Mononuclear cell (primary cell): Measurements from ENCODE around the gene IQGAP2. TPM values are rescaled to one million over a fixed set of nuclear protein-coding genes. Genes with fewer than 3 reads are reported as not detected.

Experiments
- H3K27me3 ChIP-seq: 2 replicates; pipeline ENCODE4 v1.6.0; 2011; ENCODE audit warnings: low read length, control low read depth; ENCODE audit not compliant: insufficient read depth
- H3K4me1 ChIP-seq: 2 replicates; pipeline ENCODE4 v1.5.1; 2011; ENCODE audit warnings: mild to moderate bottlenecking, low read length, control low read depth; ENCODE audit not compliant: insufficient read depth
- H3K4me3 ChIP-seq: 2 replicates; pipeline ENCODE4 v1.5.1; 2011; ENCODE audit warnings: mild to moderate bottlenecking, low read length, moderate library complexity
- H3K9me3 ChIP-seq: 2 replicates; pipeline ENCODE4 v1.5.1; 2011; ENCODE audit warnings: low read depth, mild to moderate bottlenecking, control low read depth, low read length
- total RNA-seq: library from RNA; depleted of rRNA; stranded (reverse); fragments of >200 nt; gene quantifications from one replicate; pipeline ENCODE4 v1.2.3, GENCODE V29; 2012

IQGAP2 gene
- total RNA-seq, 1 donor: 75.0 TPM

GRCh38 chr5:76469656-76470290 is 66.7 kb downstream of the IQGAP2 start:
- Histone ChIP-seq H3K4me1 (peaks cover 64% of the 10 kb centered on the region), H3K4me3 (no peak overlapping the region)

DNA sequence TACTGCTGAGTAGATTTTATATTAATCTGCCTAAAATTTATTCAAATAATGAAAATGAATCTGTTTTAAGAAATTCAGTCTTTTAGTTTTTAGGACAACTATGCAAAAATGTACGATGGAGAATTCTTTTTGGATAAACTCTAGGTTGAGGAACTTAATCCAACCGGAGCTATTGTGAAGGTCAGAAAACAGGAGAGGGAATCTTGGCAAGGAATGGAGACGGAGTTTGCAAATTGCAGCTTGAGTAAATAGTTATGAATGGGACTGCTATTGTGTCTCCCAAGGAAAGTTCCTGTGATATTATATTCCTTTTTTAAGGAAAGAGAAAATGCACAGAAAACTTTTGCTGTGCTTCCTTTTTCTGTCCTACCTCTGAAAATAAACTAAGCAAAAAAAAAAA is 67.9 kb downstream of the IQGAP2 start:
- no peaks in the 10 kb centered on the region for H3K27me3 ChIP-seq
- peaks cover 64% of the 10 kb centered on the region for H3K4me1 ChIP-seq
- H3K4me3 ChIP-seq: no peak overlapping the region
- H3K9me3 ChIP-seq: no peaks in the 10 kb centered on the region

More at GRCh38 chr5:76469656-76470290, 66.7 kb downstream of the IQGAP2 start:
- no peaks in the 10 kb centered on the region for H3K9me3 ChIP-seq
- H3K27me3 ChIP-seq: no peaks in the 10 kb centered on the region

DNA sequence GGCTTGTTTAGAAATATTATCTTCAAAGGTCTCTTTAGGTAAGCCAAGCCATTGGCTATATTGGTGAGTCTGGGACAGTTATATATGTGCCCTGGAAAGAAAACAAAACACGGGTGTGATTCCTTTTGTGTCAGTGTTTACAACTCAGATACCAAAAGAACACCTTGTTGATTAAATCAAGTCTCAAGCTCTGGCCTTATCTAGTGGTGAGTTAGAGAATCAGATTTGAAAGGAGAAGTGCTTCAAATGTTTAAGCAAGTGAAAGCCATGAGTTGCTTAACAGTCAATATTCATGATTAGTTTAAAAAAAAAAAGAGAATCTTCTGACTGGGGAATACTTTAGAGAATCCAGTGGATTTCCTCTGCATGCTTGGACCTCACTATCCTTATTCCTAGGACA is 68.3 kb downstream of the IQGAP2 start:
- no peaks in the 10 kb centered on the region for H3K27me3 ChIP-seq
- H3K4me1 ChIP-seq: peaks cover 64% of the 10 kb centered on the region
- no peak overlapping the region for H3K4me3 ChIP-seq

DNA sequence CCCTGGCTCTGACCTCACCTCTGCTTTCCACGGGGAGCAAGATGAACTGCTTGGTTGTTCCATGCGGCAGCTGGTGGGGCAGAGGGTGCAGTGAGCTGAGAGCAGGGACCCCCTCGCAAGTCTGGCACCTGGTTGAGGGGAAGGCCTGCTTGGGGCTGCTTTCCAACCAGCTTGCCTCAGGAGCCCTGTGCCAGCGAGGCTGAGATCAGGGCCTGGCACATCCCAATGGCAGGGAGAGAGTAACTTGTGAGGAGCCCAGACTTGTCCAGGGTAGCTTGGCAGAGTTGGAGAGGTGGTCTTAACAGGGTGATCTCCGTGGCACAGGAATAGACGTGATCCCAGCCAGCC is 68.9 kb downstream of the IQGAP2 start:
- Histone ChIP-seq H3K9me3 (no peaks in the 10 kb centered on the region), H3K4me1 (peaks cover 61% of the 10 kb centered on the region), H3K4me3 (no peak overlapping the region), H3K27me3 (no peaks in the 10 kb centered on the region)

More for the DNA sequence above, 68.3 kb downstream of the IQGAP2 start:
- no peaks in the 10 kb centered on the region for H3K9me3 ChIP-seq

GRCh38 chr5:76472335-76473008 is 69.4 kb downstream of the IQGAP2 start:
- Histone ChIP-seq H3K9me3 (no peaks in the 10 kb centered on the region), H3K4me3 (no peak overlapping the region), H3K27me3 (no peaks in the 10 kb centered on the region), H3K4me1 (peaks cover 59% of the 10 kb centered on the region)

DNA sequence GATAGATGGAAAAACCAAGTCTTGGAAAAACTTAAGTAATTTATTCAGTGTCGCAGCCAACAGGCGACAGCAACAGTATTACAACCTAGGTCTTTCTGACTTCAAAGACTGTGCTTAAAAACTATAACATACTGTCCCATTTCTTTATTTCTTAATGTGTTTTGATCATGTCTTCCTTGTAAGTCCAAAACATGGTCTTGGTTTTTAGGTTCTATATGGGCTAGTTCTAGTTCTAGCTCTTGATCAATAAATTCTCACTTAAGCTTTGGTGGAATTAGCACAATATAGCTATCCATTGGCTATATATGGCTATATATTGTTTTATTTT is 69.9 kb downstream of the IQGAP2 start:
- Histone ChIP-seq H3K27me3 (no peaks in the 10 kb centered on the region), H3K9me3 (no peaks in the 10 kb centered on the region), H3K4me3 (no peak overlapping the region), H3K4me1 (peaks cover 59% of the 10 kb centered on the region)

- Histone ChIP-seq H3K9me3 (no peaks in the 10 kb centered on the region), H3K4me3 (no peak overlapping the region), H3K27me3 (no peaks in the 10 kb centered on the region), H3K4me1 (peaks cover 52% of the 10 kb centered on the region)
These were observed 70.6 kb downstream of the IQGAP2 start for GRCh38 chr5:76473661-76474060.

DNA sequence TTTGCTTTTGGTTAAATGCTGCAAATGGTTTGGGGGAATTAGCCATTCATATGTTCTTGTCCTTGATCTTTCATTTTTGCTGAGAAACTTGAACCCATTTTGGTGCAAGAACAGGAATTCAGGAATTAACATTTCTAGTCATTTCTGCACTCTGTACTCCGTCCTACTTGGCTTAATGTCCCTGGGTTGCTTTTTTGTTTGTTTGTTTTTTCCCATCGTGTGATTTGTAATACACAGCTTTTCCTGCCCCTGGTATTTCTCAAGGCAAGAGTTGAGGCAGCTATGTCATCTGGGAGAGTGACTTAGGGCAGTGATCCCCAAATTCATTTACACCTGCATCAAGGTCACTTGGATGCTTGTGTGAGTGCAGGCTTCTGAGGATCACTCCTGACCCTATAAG is 71.3 kb downstream of the IQGAP2 start:
- Histone ChIP-seq H3K27me3 (no peaks in the 10 kb centered on the region), H3K4me3 (no peak overlapping the region), H3K9me3 (no peaks in the 10 kb centered on the region), H3K4me1 (peaks cover 52% of the 10 kb centered on the region)

- H3K9me3 ChIP-seq: no peaks in the 10 kb centered on the region
- H3K4me1 ChIP-seq: peaks cover 52% of the 10 kb centered on the region
- no peak overlapping the region for H3K4me3 ChIP-seq
- H3K27me3 ChIP-seq: no peaks in the 10 kb centered on the region
These were observed 72.3 kb downstream of the IQGAP2 start for GRCh38 chr5:76475385-76475784.

DNA sequence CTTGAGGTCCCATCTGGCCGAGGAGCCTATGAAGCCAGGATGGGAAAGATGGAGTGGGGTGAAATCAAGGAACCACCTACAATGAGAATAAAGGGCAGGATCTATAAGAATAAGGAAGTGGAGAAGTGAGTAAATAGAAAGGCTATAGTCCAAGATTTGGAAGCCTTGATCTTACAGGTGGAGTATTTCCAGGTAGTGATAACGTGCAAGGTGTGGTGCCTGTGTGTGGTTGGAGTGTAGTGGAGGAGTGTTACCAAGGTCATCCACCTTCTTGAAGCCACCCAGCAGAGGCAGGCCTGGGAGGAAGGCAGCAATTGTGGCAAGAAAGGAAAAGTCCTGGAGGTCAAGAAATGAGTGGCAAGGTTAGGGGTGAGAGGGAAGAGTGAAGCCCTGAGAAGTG is 72.9 kb downstream of the IQGAP2 start:
- Histone ChIP-seq H3K9me3 (no peaks in the 10 kb centered on the region), H3K4me1 (peaks cover 49% of the 10 kb centered on the region), H3K4me3 (no peak overlapping the region), H3K27me3 (no peaks in the 10 kb centered on the region)

DNA sequence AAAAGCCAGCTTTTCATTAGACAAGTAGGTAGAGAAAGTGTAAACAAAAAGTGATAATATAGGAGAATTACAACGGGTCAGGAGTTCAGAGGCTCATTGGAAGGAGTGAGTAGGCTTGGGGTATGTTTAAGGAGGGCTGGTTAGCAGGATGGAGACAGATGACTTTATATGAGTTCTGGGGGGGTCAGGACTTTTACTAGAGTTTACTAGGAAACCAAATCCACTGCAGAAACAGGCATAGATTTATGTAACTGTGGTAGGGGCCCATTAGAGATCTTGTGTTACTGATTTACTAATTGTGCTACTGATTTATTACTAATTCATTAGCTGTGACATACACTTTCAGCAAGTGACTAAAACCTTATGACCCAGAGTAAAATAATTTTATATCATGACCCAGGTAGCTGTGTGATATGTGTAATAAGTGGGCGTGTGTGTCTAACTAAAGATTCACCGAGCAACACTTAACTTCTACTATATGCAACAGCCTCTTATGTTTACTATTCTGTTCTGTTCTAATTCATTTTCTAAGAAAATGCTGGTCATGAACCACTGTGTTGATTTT is 73.5 kb downstream of the IQGAP2 start:
- H3K9me3 ChIP-seq: no peaks in the 10 kb centered on the region
- no peak overlapping the region for H3K4me3 ChIP-seq
- H3K27me3 ChIP-seq: no peaks in the 10 kb centered on the region
- H3K4me1 ChIP-seq: peaks cover 44% of the 10 kb centered on the region

GRCh38 chr5:76477061-76477460 is 74.0 kb downstream of the IQGAP2 start:
- Histone ChIP-seq H3K27me3 (no peaks in the 10 kb centered on the region), H3K4me3 (no peak overlapping the region), H3K9me3 (no peaks in the 10 kb centered on the region), H3K4me1 (peaks cover 39% of the 10 kb centered on the region)

GRCh38 chr5:76477571-76477970 is 74.5 kb downstream of the IQGAP2 start:
- H3K4me3 ChIP-seq: no peak overlapping the region
- peaks cover 34% of the 10 kb centered on the region for H3K4me1 ChIP-seq
- no peaks in the 10 kb centered on the region for H3K27me3 ChIP-seq
- H3K9me3 ChIP-seq: no peaks in the 10 kb centered on the region

DNA sequence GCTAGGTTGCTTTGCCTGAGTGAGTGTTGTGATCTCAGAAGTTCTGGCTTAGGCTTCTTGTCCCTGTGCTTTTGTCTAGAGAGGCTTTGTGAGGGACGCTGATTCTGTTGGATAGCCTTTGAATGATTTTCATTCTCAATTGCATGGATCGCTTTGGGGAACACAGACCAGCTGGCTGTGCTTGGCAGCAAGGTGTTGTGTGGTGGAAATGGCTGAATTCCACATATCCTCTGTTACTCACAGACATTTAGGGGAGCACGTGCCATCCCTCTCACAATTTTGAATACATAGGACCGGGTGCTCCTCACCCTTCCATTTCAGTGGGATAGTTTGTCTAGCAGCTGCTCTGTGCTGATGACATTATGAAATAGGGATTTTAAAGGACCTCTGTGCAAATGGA is 76.2 kb downstream of the IQGAP2 start:
- Histone ChIP-seq H3K4me3 (no peak overlapping the region), H3K4me1 (peaks cover 19% of the 10 kb centered on the region), H3K27me3 (no peaks in the 10 kb centered on the region), H3K9me3 (no peaks in the 10 kb centered on the region)

GRCh38 chr5:76479973-76480667 is 77.0 kb downstream of the IQGAP2 start:
- H3K4me1 ChIP-seq: peaks cover 16% of the 10 kb centered on the region
- H3K9me3 ChIP-seq: no peaks in the 10 kb centered on the region
- no peak overlapping the region for H3K4me3 ChIP-seq
- H3K27me3 ChIP-seq: no peaks in the 10 kb centered on the region
